Endothelial cell of umbilical vein (primary cell): ENCODE measurements around the gene RETREG3. TPM values are rescaled to one million over a fixed set of nuclear protein-coding genes. Genes with fewer than 3 reads are reported as not detected.

ENCODE experiments used
- BruUV-seq: library from RNA; stranded (reverse); fragments of 400-500 nt; replicated peaks from 2 replicates; lab custom pipeline; 2021; lab: Mats Ljungman, UMichigan
- CTCF ChIA-PET: fragments of 300-600, 350-600 bp; sonication (Branson Sonifier 250); formaldehyde crosslinking; loops from one replicate; lab custom pipeline; 2021; ENCODE audit warnings: antibody characterized with exemption, inconsistent platforms; lab: Charles Lee
- POLR2A ChIA-PET: fragments of 300-600, 350-600 bp; sonication (Branson Sonifier 250); formaldehyde crosslinking; loops from one replicate; lab custom pipeline; 2021; ENCODE audit warnings: antibody characterized with exemption, inconsistent platforms; lab: Charles Lee
- DNase-seq: peaks from one replicate; pipeline ENCODE4 v3.0.0-alpha.2; 2011; ENCODE audit warnings: low read depth, low spot score
- FAIRE-seq: peaks from 2 replicates; lab custom pipeline; 2011; peaks lifted over from hg19 to GRCh38; lab: Jason Lieb, UNC
- H2AFZ ChIP-seq: 2 replicates; pipeline ENCODE4 v1.6.0; 2012; ENCODE audit warnings: low read depth, low read length, control low read depth, inconsistent platforms
- H3K27ac ChIP-seq: 2 replicates; pipeline ENCODE4 v1.5.1; 2011; ENCODE audit warnings: low read depth, mild to moderate bottlenecking, control low read depth, low read length, moderate library complexity; ENCODE audit not compliant: insufficient read depth
- H3K27me3 ChIP-seq, 2 experiments: 2 replicates each; pipeline versions ENCODE4 v1.6.0 to v1.6.1; 2011; ENCODE audit warnings: low read length in 2 of 2, mixed read lengths in 1 of 2; ENCODE audit not compliant: control insufficient read depth in 2 of 2, insufficient read depth in 2 of 2
- H3K36me3 ChIP-seq, 2 experiments: 2 replicates in 1 of 2; 3 replicates in 1 of 2; pipeline ENCODE4 v1.5.1; 2011; ENCODE audit warnings: low read length in 2 of 2, mild to moderate bottlenecking in 1 of 2, moderate library complexity in 1 of 2; ENCODE audit not compliant: control insufficient read depth in 2 of 2, insufficient read depth in 2 of 2; ENCODE audit errors: extremely low read depth in 1 of 2
- H3K4me1 ChIP-seq: 3 replicates; pipeline ENCODE4 v1.5.1; 2011; ENCODE audit warnings: mild to moderate bottlenecking, low read length; ENCODE audit not compliant: control insufficient read depth, insufficient read depth; ENCODE audit errors: extremely low read depth
- H3K4me2 ChIP-seq: 2 replicates; pipeline ENCODE4 v1.6.1; 2011; ENCODE audit warnings: low read length, control low read depth, mixed read lengths; ENCODE audit not compliant: insufficient read depth
- H3K4me3 ChIP-seq, 3 experiments: fragments of 200-600 bp in 1 of 3; sonication (generic), shearing (Covaris generic) in 1 of 3; replicated peaks in 1 of 3; 2 replicates each; pipeline ENCODE4 v1.5.1; 2011 to 2016; ENCODE audit warnings: control low read depth in 3 of 3, low read length in 3 of 3, mild to moderate bottlenecking in 2 of 3, inconsistent platforms in 1 of 3, low read depth in 1 of 3, moderate library complexity in 1 of 3; ENCODE audit not compliant: insufficient read depth in 1 of 3
- H3K79me2 ChIP-seq: 2 replicates; pipeline ENCODE4 v1.6.0; 2012; ENCODE audit warnings: low read length, inconsistent platforms; ENCODE audit not compliant: control insufficient read depth, insufficient read depth
- H3K9ac ChIP-seq: replicated peaks from 2 replicates; pipeline ENCODE3; 2011; ENCODE audit warnings: low read length, control low read depth; ENCODE audit not compliant: insufficient read depth; ENCODE audit errors: extremely low read depth
- H3K9me1 ChIP-seq: replicated peaks from 3 replicates; pipeline ENCODE4 v1.6.0; 2011; ENCODE audit warnings: mild to moderate bottlenecking, low read length; ENCODE audit not compliant: control insufficient read depth, insufficient read depth; ENCODE audit errors: extremely low read depth
- H3K9me3 ChIP-seq: replicated peaks from 2 replicates; pipeline ENCODE4 v1.5.1; 2012; ENCODE audit warnings: low read length, inconsistent platforms; ENCODE audit not compliant: control insufficient read depth, insufficient read depth
- H4K20me1 ChIP-seq: replicated peaks from 2 replicates; pipeline ENCODE3; 2011; ENCODE audit warnings: mild to moderate bottlenecking, low read length; ENCODE audit not compliant: control insufficient read depth, insufficient read depth; ENCODE audit errors: extremely low read depth
- EZH2 ChIP-seq: IDR thresholded peaks from 2 replicates; pipeline ENCODE4 v1.6.1; 2012; ENCODE audit warnings: borderline replicate concordance, low read depth, mild to moderate bottlenecking, moderate library complexity, low read length, inconsistent platforms; ENCODE audit not compliant: severe bottlenecking
- FOS ChIP-seq: IDR thresholded peaks from 2 replicates; pipeline ENCODE4 v1.6.1; 2011; ENCODE audit warnings: mild to moderate bottlenecking, low read length, moderate library complexity, borderline replicate concordance; ENCODE audit not compliant: insufficient read depth
- GATA2 ChIP-seq: IDR thresholded peaks from 2 replicates; pipeline ENCODE4 v1.7.0; 2011; ENCODE audit warnings: low read depth, mild to moderate bottlenecking, moderate library complexity, mixed read lengths, low read length; ENCODE audit not compliant: insufficient read length, insufficient read depth
- JUN ChIP-seq: IDR thresholded peaks from 2 replicates; pipeline ENCODE4 v1.6.1; 2011; ENCODE audit warnings: borderline replicate concordance, low read depth; ENCODE audit not compliant: insufficient read length, insufficient read depth
- MYC ChIP-seq: IDR thresholded peaks from one replicate; pipeline ENCODE4 v1.6.1; 2011; ENCODE audit warnings: mild to moderate bottlenecking, low read depth, low read length
- POLR2A ChIP-seq: IDR thresholded peaks from 2 replicates; pipeline ENCODE4 v1.6.1; 2012; ENCODE audit warnings: low read depth, mild to moderate bottlenecking, control low read depth, low read length
- POLR2AphosphoS5 ChIP-seq: IDR thresholded peaks from 2 replicates; pipeline ENCODE4 v1.6.1; 2012; ENCODE audit warnings: low read depth, mild to moderate bottlenecking, control low read depth, low read length, moderate library complexity; ENCODE audit not compliant: insufficient read depth
- dilution Hi-C: fragments of 300-500 bp; cut with MboI; formaldehyde crosslinking; loops from one replicate; pipeline ENCODE4 v1.15.0; 2019; ENCODE audit warnings: low sequenced_read_pairs; ENCODE audit not compliant: extremely low pct_ligation_motif_present
- intact Hi-C: fragments of 100-400 bp; cut with micrococcal nuclease; formaldehyde crosslinking; loops from one replicate; pipeline ENCODE4 v1.10.0; 2022
- polyA plus RNA-seq, 4 experiments: library from polyadenylated mRNA; depleted of rRNA in 3 of 4; stranded (reverse) in 3 of 4; unstranded in 1 of 4; fragments of >200 nt; gene quantifications; 2 replicates each; pipeline versions ENCODE4 v1.2.1 to v1.2.3, GENCODE V29; 2011 to 2012; ENCODE audit warnings: missing spikeins in 1 of 4
- total RNA-seq: library from RNA; stranded (reverse); gene quantifications from 2 replicates; pipeline ENCODE4 v1.2.3, GENCODE V29; 2021
- TF ChIP-seq, protein P1 (sequence below): IDR thresholded peaks from 2 replicates; pipeline ENCODE4 v1.6.1; 2011; ENCODE audit not compliant: insufficient read depth, insufficient read length
- TF ChIP-seq, protein P2 (sequence below), 2 donors: IDR thresholded peaks; 1 replicate in 1 of 2; 2 replicates in 1 of 2; pipeline ENCODE4 v1.5.1; 2011; ENCODE audit warnings: low read length in 2 of 2, mild to moderate bottlenecking in 2 of 2, moderate library complexity in 2 of 2, control low read depth in 1 of 2, inconsistent platforms in 1 of 2, low read depth in 1 of 2; ENCODE audit not compliant: insufficient read depth in 1 of 2; ENCODE audit errors: extremely low read depth in 1 of 2

RETREG3 gene
- total and polyA plus RNA-seq, 2 donors (not counting 3 experiments of a cell fraction or from before 2014, with no cell fraction given), result 36.2 to 53.4 TPM

DNA sequence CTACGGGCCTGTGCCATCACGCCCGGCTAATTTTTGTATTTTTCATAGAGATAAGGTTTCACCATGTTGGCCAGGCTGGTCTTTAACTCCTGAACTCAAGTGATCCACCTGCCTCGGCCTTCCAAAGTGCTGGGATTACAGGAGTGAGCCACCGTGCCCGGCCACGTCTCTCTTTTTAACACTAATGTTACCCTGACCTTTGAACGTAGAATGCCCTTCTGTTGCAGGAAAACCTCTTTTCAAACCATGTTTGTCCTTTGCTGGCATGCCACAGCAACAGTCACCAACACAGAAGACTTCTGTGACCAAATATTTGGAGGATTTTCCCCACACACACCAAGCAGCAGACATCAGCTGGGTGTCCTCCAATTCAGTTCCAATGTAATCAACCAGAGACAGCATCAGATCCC, 64.3 kb downstream of the RETREG3 start:
- Histone ChIP-seq H3K9ac (no peak overlapping the region), H4K20me1 (no peaks in the 10 kb centered on the region), H3K4me3 (no peak overlapping the region), H3K4me2 (no peak overlapping the region), H3K9me3 (no peaks in the 10 kb centered on the region), H3K79me2 (no peaks in the 10 kb centered on the region), H3K27me3 (no peaks in the 10 kb centered on the region), H3K4me1 (peaks cover 9% of the 10 kb centered on the region), H2AFZ (no peak overlapping the region), H3K36me3 (peaks cover 2 to 8% of the 10 kb centered on the region in 2 experiments), H3K27ac (no peak overlapping the region), H3K9me1 (no peaks in the 10 kb centered on the region)
- dilution Hi-C loops (no loop called here), intact Hi-C loops (no loop called here)
- ChIA-PET CTCF (no interaction called here), POLR2A (no interaction called here)
- no peak for TF ChIP-seq FOS
- TF ChIP-seq, protein P1, sequence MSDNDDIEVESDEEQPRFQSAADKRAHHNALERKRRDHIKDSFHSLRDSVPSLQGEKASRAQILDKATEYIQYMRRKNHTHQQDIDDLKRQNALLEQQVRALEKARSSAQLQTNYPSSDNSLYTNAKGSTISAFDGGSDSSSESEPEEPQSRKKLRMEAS, result no peak
- TF ChIP-seq, protein P2, sequence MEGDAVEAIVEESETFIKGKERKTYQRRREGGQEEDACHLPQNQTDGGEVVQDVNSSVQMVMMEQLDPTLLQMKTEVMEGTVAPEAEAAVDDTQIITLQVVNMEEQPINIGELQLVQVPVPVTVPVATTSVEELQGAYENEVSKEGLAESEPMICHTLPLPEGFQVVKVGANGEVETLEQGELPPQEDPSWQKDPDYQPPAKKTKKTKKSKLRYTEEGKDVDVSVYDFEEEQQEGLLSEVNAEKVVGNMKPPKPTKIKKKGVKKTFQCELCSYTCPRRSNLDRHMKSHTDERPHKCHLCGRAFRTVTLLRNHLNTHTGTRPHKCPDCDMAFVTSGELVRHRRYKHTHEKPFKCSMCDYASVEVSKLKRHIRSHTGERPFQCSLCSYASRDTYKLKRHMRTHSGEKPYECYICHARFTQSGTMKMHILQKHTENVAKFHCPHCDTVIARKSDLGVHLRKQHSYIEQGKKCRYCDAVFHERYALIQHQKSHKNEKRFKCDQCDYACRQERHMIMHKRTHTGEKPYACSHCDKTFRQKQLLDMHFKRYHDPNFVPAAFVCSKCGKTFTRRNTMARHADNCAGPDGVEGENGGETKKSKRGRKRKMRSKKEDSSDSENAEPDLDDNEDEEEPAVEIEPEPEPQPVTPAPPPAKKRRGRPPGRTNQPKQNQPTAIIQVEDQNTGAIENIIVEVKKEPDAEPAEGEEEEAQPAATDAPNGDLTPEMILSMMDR (IDR thresholded peaks at IDR 0.05; ENCODE audit: extremely low read depth in 1 of 2, insufficient read depth in 1 of 2, low read depth in 1 of 2, low read length in 2 of 2), result no peak
- no peak for TF ChIP-seq GATA2
- no peak for TF ChIP-seq POLR2A
- TF ChIP-seq JUN, result no peak
- TF ChIP-seq EZH2, result no peak
- no peak for TF ChIP-seq POLR2AphosphoS5
- TF ChIP-seq MYC, result no peak
- DNase-seq (no peak), FAIRE-seq (no peak)
- BruUV-seq, result no TSS peak
